Gastrocnemius medialis (tissue), 4 donors: ENCODE measurements around the gene GPR137. TPM values are rescaled to one million over a fixed set of nuclear protein-coding genes. Genes with fewer than 3 reads are reported as not detected.

Experiments used
- ATAC-seq, 2 donors: fragments of 150-250 bp; one replicate each; pipeline ENCODE4 v1.9.1; 2016
- DNase-seq, 2 donors: peaks; one replicate each; pipeline ENCODE4 v3.0.0-alpha.2; 2019
- H3K27ac ChIP-seq, 4 donors: fragments of 200-600 bp; sonication (generic); 1 replicate in 1 of 4; 2 replicates in 3 of 4; pipeline ENCODE4 v1.5.1; 2016 to 2018; ENCODE audit warnings: mild to moderate bottlenecking in 2 of 4, moderate library complexity in 1 of 4
- H3K27me3 ChIP-seq, 3 donors: fragments of 200-600 bp; sonication (generic) in 2 of 3; 1 replicate in 1 of 3; 2 replicates in 2 of 3; pipeline versions ENCODE4 v1.5.1 to v1.6.0; 2016 to 2019; ENCODE audit warnings: mild to moderate bottlenecking in 1 of 3, moderate library complexity in 1 of 3
- H3K36me3 ChIP-seq, 2 donors: fragments of 200-600 bp; sonication (generic) in 1 of 2; one replicate each; pipeline ENCODE4 v1.5.1; 2017 to 2018
- H3K4me1 ChIP-seq, 2 donors: fragments of 200-600 bp; sonication (generic) in 1 of 2; one replicate each; pipeline ENCODE4 v1.5.1; 2016 to 2017; ENCODE audit warnings: mild to moderate bottlenecking in 2 of 2
- H3K4me3 ChIP-seq, 4 donors: fragments of 200-600 bp; sonication (generic) in 3 of 4; 1 replicate in 1 of 4; 2 replicates in 3 of 4; pipeline ENCODE4 v1.5.1; 2016 to 2019; ENCODE audit warnings: mild to moderate bottlenecking in 2 of 4
- H3K9me3 ChIP-seq, 3 donors: fragments of 200-600 bp; sonication (generic) in 2 of 3; 1 replicate in 1 of 3; 2 replicates in 2 of 3; pipeline ENCODE4 v1.5.1; 2016 to 2019
- CTCF ChIP-seq, 5 experiments: fragments of 450-650 bp in 3 of 5; fragments of 200-600 bp in 2 of 5; sonication (generic) in 2 of 5; IDR thresholded peaks in 4 of 5; conservative IDR thresholded peaks in 1 of 5; 1 replicate in 4 of 5; 2 replicates in 1 of 5; pipeline ENCODE4 v1.5.1; 2016 to 2019; ENCODE audit warnings: antibody characterized with exemption in 5 of 5, mild to moderate bottlenecking in 3 of 5, moderate library complexity in 3 of 5
- POLR2A ChIP-seq, 2 donors: fragments of 450-650 bp; IDR thresholded peaks; one replicate each; pipeline ENCODE4 v1.6.1; 2017; ENCODE audit warnings: antibody characterized with exemption in 2 of 2, mild to moderate bottlenecking in 2 of 2, moderate library complexity in 2 of 2
- in situ Hi-C, 4 donors: fragments of 200-750 bp; cut with MboI; loops; one replicate each; pipeline versions ENCODE4 v1.15.0 to v1.8.0; 2017; ENCODE audit warnings: low sequenced_read_pairs in 4 of 4
- intact Hi-C: fragments of 100-400 bp; cut with DNase I; formaldehyde crosslinking; loops from one replicate; pipeline ENCODE4 v1.15.1; 2023; ENCODE audit warnings: low total_unique reads
- total RNA-seq, 4 donors: library from RNA; depleted of rRNA; stranded (reverse); fragments of >200 nt; gene quantifications; one replicate each; pipeline versions ENCODE4 v1.1.0 to v1.2.3, GENCODE V29; 2016

Gene GPR137
- total RNA-seq, 4 donors from 2014 or later = 13.8 to 28.9 (median 20.4) TPM

- TF ChIP-seq CTCF (IDR thresholded peaks at IDR 0.05 in 4 of 5, conservative IDR thresholded peaks at IDR 0.05 in 1 of 5) (no peak), POLR2A (IDR thresholded peaks at IDR 0.05) (no peak)
- in situ Hi-C loops (loop anchor here in 3 of 4 donors (5.0 kb wide), 2 partner anchors 93 to 98 kb away; partner anchors contain the start of gene FERMT3 (in 1 of the 3)), intact Hi-C loops (loop anchor here (1.0 kb wide), 2 partner anchors 15 to 96 kb away; partner anchors contain the start of gene GPR137)
- Histone ChIP-seq H3K9me3 (no peaks in the 10 kb centered on the region), H3K27me3 (peaks cover 56 to 66% (median 61%) of the 10 kb centered on the region in 3 donors), H3K36me3 (no peaks in the 10 kb centered on the region), H3K4me1 (peaks cover 6 to 21% of the 10 kb centered on the region in 2 donors), H3K4me3 (peak within 1 kb of the TSS; percentile 46 to 76 (median 58)), H3K27ac (no peak within 1 kb of the TSS)
- ATAC-seq (no peak), DNase-seq (no peak)
Observed at GRCh38 chr11:64299847-64300648, 14.4 kb downstream of the GPR137 start, which contains the start of gene CATSPERZ. Gene CATSPERZ, plus strand, starts transcription at chr11:64300358. Its CDS starts 53 bp downstream, at chr11:64300411.

- intact Hi-C loops = loop anchor here (1.0 kb wide), 1 partner anchor 99 kb away; no protein-coding TSS in a partner anchor
- Histone ChIP-seq H3K27me3 (peaks cover 27 to 36% (median 33%) of the 10 kb centered on the region in 3 donors), H3K4me1 (peaks cover 16 to 35% of the 10 kb centered on the region in 2 donors), H3K27ac (peak overlapping the region in 3 of 4 donors; percentile 90 to 96 (median 90)), H3K4me3 (no peak overlapping the region), H3K36me3 (peaks cover 0 to 8% of the 10 kb centered on the region in 2 donors), H3K9me3 (no peaks in the 10 kb centered on the region)
- no peak for ATAC-seq
- no peak for TF ChIP-seq POLR2A (IDR thresholded peaks at IDR 0.05)
- no peak for TF ChIP-seq CTCF (IDR thresholded peaks at IDR 0.05 in 4 of 5, conservative IDR thresholded peaks at IDR 0.05 in 1 of 5)
- in situ Hi-C loops = loop anchor here in 1 of 4 donors (5.0 kb wide), 1 partner anchor 96 kb away; the partner anchor contains the start of gene FERMT3
- no peak for DNase-seq
Observed at GRCh38 chr11:64303109-64304031, 17.7 kb downstream of the GPR137 start.

GRCh38 chr11:64304032-64304315 lies 18.3 kb downstream of the GPR137 start:
- in situ Hi-C loops = loop anchor here in 1 of 4 donors (5.0 kb wide), 1 partner anchor 97 kb away; the partner anchor contains the start of gene FERMT3
- TF ChIP-seq POLR2A (IDR thresholded peaks at IDR 0.05) (no peak), CTCF (IDR thresholded peaks at IDR 0.05 in 4 of 5, conservative IDR thresholded peaks at IDR 0.05 in 1 of 5) (no peak)
- ATAC-seq (no peak), DNase-seq (no peak)
- Histone ChIP-seq H3K4me3 (peak overlapping the region; percentile 58 to 92 (median 64)), H3K4me1 (peaks cover 16 to 35% of the 10 kb centered on the region in 2 donors), H3K9me3 (no peaks in the 10 kb centered on the region), H3K27me3 (peaks cover 21 to 30% (median 27%) of the 10 kb centered on the region in 3 donors), H3K36me3 (peaks cover 0 to 8% of the 10 kb centered on the region in 2 donors), H3K27ac (peak overlapping the region; percentile 84 to 96 (median 90))
- intact Hi-C loops = loop anchor here (1.0 kb wide), 1 partner anchor 100 kb away; no protein-coding TSS in a partner anchor
